GM21367 (cell line): ENCODE measurements around the gene SDHB.

ENCODE experiments used
- ATAC-seq: cut with Tn5 transposase; IDR thresholded peaks from one replicate; pipeline ENCODE4 v1.9.1; 2021; ENCODE audit not compliant: unreplicated experiment

The SDHB gene

GRCh38 chr1:17013491-17014320 lies 40.1 kb downstream of the SDHB start:
- ATAC-seq = no peak

GRCh38 chr1:17012775-17013490 lies 40.9 kb downstream of the SDHB start:
- no peak for ATAC-seq

GRCh38 chr1:17011439-17012307 lies 42.2 kb downstream of the SDHB start, which contains the start of gene ATP13A2:
Gene ATP13A2, minus strand, starts transcription at chr1:17011928. Its CDS starts 190 bp downstream, at chr1:17011738.
- peak; percentile 82 for ATAC-seq

GRCh38 chr1:17011092-17011438 lies 42.8 kb downstream of the SDHB start:
- ATAC-seq = no peak

- no peak for ATAC-seq
Measured at GRCh38 chr1:17009706-17010105, 44.1 kb downstream of the SDHB start.

- no peak for ATAC-seq
Measured at GRCh38 chr1:17008208-17008855, 45.5 kb downstream of the SDHB start.

- ATAC-seq = no peak
Measured at GRCh38 chr1:17007121-17007520, 46.7 kb downstream of the SDHB start.

- no peak for ATAC-seq
Measured at GRCh38 chr1:17005365-17005740, 48.5 kb downstream of the SDHB start.

- ATAC-seq = no peak
Measured at GRCh38 chr1:17004466-17005364, 49.1 kb downstream of the SDHB start.

GRCh38 chr1:17002524-17002902 lies 51.3 kb downstream of the SDHB start:
- ATAC-seq = no peak

- ATAC-seq = no peak
Measured at GRCh38 chr1:17001760-17002523, 51.9 kb downstream of the SDHB start.

- no peak for ATAC-seq
Measured at GRCh38 chr1:16999863-17000262, 54.0 kb downstream of the SDHB start.

- ATAC-seq = no peak
Measured at GRCh38 chr1:16998589-16998988, 55.2 kb downstream of the SDHB start.

- ATAC-seq = no peak
Measured at GRCh38 chr1:16996845-16997244, 57.0 kb downstream of the SDHB start.

GRCh38 chr1:16993521-16994038 lies 60.3 kb downstream of the SDHB start:
- ATAC-seq = no peak

GRCh38 chr1:16992675-16993074 lies 61.2 kb downstream of the SDHB start:
- no peak for ATAC-seq

GRCh38 chr1:16992102-16992501 lies 61.7 kb downstream of the SDHB start:
- no peak for ATAC-seq

- no peak for ATAC-seq
Measured at GRCh38 chr1:16991571-16991970, 62.3 kb downstream of the SDHB start.
